ENCODE results near the gene DYNLT5. TPM values are rescaled to one million over a fixed set of nuclear protein-coding genes. Genes with fewer than 3 reads are reported as not detected.

Gene DYNLT5
- total RNA-seq, 1 donor from 2014 or later = 1.2 TPM

- H3K27me3 ChIP-seq = no peaks in the 10 kb centered on the region
- no peak overlapping the region for H3K4me3 ChIP-seq
- peaks cover 9 to 24% of the 10 kb centered on the region in 2 donors for H3K36me3 ChIP-seq
- no peaks in the 10 kb centered on the region for H3K4me1 ChIP-seq
- DNase-seq (ENCODE audit: low spot score in 2 of 2) = no peak
- intact Hi-C loops (cut with DNase I) = loop anchor here (10.0 kb wide), 1 partner anchor 783 kb away; no protein-coding TSS in a partner anchor
- no peaks in the 10 kb centered on the region for H3K9me3 ChIP-seq
- no peak overlapping the region for H3K27ac ChIP-seq
- no peak for TF ChIP-seq CTCF (IDR thresholded peaks at IDR 0.05)
Measured at GRCh38 chr1:66737836-66738235, 14.4 kb upstream of the DYNLT5 start.

DNA sequence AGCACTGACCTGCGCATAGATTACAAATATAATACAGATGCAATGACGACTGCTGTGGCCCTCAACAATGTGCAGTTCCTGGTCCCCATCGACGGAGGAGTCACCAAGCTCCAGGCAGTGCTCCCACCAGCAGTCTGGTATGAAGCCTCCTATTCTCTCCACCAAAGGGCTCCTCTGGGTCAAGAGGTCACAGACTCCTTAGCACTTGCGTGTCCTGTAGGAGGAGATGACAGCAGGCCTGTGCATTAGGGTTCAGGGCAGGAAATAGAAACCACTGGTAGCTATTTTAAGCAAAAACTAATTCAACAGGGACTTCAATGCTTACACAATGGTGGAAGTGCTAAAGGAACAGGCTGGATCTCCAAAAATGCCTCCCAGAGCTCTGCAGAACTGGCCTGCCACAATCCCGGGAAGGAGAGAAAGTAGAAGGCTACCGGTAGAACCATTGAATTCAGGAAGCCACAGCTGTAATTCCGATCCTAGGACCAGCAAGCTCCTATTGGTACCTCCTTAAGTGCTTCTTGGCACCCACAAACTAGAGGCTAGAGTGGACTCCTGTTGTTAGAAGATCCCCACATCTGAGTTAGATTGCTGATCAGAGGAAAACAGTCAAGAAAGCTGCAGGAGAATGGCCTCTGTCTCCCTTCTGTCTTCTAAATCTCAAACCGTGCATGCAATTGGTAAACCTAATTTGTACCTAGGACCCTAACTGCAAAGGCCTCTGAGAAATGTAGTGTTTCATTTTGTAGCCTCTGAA lies 12.7 kb upstream of the DYNLT5 start:
- Histone ChIP-seq H3K27me3 (no peaks in the 10 kb centered on the region), H3K36me3 (peaks cover 9 to 19% of the 10 kb centered on the region in 2 donors), H3K9me3 (no peaks in the 10 kb centered on the region), H3K4me3 (no peak overlapping the region), H3K4me1 (no peaks in the 10 kb centered on the region), H3K27ac (no peak overlapping the region)
- intact Hi-C loops (cut with DNase I) = loop anchor here (10.0 kb wide), 1 partner anchor 785 kb away; no protein-coding TSS in a partner anchor
- TF ChIP-seq CTCF (IDR thresholded peaks at IDR 0.05) = no peak
- no peak for DNase-seq (ENCODE audit: low spot score in 2 of 2)

- no peak for TF ChIP-seq CTCF (IDR thresholded peaks at IDR 0.05)
- Histone ChIP-seq H3K27me3 (no peaks in the 10 kb centered on the region), H3K27ac (no peak overlapping the region), H3K4me3 (no peak overlapping the region), H3K9me3 (no peaks in the 10 kb centered on the region), H3K4me1 (no peaks in the 10 kb centered on the region), H3K36me3 (peaks cover 5 to 6% of the 10 kb centered on the region in 2 donors)
- intact Hi-C loops (cut with DNase I) = no loop called here
- DNase-seq (ENCODE audit: low spot score in 2 of 2) = no peak
Measured at GRCh38 chr1:66745451-66745850, 6.8 kb upstream of the DYNLT5 start.

DNA sequence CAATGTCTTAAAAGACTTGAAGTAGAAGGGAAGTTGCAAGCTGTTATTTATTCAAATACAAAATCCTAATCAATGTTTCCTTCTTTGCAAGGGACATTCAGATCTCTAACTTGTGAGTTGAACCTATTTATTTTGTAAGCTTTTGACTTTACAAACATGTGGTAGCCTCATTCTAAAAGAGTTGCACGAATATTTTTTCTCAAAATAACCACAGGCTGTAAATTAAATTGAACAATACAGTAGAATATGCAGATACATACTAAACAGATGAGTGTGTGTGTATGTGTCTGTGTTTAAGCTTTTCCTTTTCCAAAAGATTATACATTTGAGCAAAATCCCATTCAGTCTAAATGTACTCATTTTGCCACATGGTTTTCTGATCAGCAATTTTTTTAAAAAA lies 4.8 kb upstream of the DYNLT5 start:
- DNase-seq (ENCODE audit: low spot score in 2 of 2) = no peak
- intact Hi-C loops (cut with DNase I) = no loop called here
- TF ChIP-seq CTCF (IDR thresholded peaks at IDR 0.05) = no peak
- Histone ChIP-seq H3K4me3 (no peak overlapping the region), H3K9me3 (no peaks in the 10 kb centered on the region), H3K36me3 (no peaks in the 10 kb centered on the region), H3K27ac (no peak overlapping the region), H3K27me3 (no peaks in the 10 kb centered on the region), H3K4me1 (peaks cover 4% of the 10 kb centered on the region in 2 donors)

GRCh38 chr1:66750577-66750976 lies 1.7 kb upstream of the DYNLT5 start:
- H3K36me3 ChIP-seq = no peaks in the 10 kb centered on the region
- peaks cover 6 to 9% of the 10 kb centered on the region in 2 donors for H3K4me1 ChIP-seq
- no peak overlapping the region for H3K27ac ChIP-seq
- no peaks in the 10 kb centered on the region for H3K9me3 ChIP-seq
- H3K27me3 ChIP-seq = no peaks in the 10 kb centered on the region
- TF ChIP-seq CTCF (IDR thresholded peaks at IDR 0.05) = no peak
- H3K4me3 ChIP-seq = no peak overlapping the region
- intact Hi-C loops (cut with DNase I) = no loop called here
- DNase-seq (ENCODE audit: low spot score in 2 of 2) = no peak

All from ascending aorta (tissue), 2 donors.